Measurements from ENCODE around the gene A3GALT2. TPM values are rescaled to one million over a fixed set of nuclear protein-coding genes. Genes with fewer than 3 reads are reported as not detected.

Gene A3GALT2
- total and polyA plus RNA-seq, 9 of the 15 experiments (the other 6 are each of a cell fraction or from before 2014, with no cell fraction given): not detected

DNA sequence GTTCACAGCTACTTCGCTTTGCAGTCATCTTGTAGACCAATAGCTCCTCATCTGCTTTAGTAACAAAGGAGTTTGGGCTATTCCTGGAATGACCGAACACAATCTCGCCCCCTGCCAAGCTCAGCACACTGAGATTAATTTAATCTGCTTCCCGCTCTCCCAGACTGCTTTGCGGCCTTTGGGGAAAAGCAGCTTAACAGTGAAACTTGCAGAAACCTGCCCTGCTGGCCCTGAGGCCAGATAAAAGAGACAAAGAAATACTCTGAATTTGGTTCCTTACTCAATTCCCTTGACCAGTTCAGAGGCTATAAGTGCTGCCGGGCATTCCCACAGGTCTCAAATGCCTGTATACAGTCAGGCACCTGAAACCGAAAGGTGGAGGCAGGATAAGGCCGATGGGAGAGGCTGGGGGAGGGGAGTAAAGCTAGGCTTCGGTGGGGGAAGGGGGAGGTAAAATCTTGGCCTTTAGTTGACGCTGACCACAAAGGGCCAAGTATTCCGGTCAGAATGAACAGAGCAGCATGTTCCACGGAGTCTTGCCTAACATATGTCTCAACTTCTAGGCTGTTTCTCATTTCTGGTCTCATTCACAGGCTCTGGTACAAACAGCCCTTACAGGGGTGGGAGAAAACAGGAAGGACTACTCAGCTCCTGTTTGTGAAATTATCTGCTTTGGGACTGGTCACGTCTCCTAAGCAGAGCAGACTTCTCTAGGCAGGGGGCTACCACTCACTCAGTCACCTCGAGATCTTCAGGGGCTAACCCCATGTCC, 17.7 kb upstream of the A3GALT2 start (continued):
- no peak for TF ChIP-seq PYGO2 (tag; IDR thresholded peaks at IDR 0.05)
- TF ChIP-seq DPF2 (IDR thresholded peaks at IDR 0.05): 0 out of 2 replicates have a peak, but pooled peaks have one; percentile 22
- no peak for TF ChIP-seq ZBTB33 (CRISPR knock-in tag; IDR thresholded peaks at IDR 0.05)
- TF ChIP-seq SP2 (IDR thresholded peaks at IDR 0.05; ENCODE audit: extremely low read depth, low read depth, low read length, poor library complexity, severe bottlenecking): no peak
- TF ChIP-seq MTA1 (IDR thresholded peaks at IDR 0.05; ENCODE audit: borderline replicate concordance): no peak
- TF ChIP-seq SFPQ (IDR thresholded peaks at IDR 0.05; ENCODE audit: low read depth, low read length): no peak
- TF ChIP-seq FOXP4 (CRISPR knock-in tag; IDR thresholded peaks at IDR 0.05; ENCODE audit: borderline replicate concordance): no peak
- no peak for TF ChIP-seq CEBPG (CRISPR knock-in tag; IDR thresholded peaks at IDR 0.05)
- 0 out of 4 replicates have a peak, but pooled peaks of 1 of the 2 experiments have one; percentile 41 for TF ChIP-seq CEBPG (tag; conservative IDR thresholded peaks at IDR 0.05 in 1 of 2, IDR thresholded peaks at IDR 0.05 in 1 of 2)
- TF ChIP-seq CBFA2T3 (IDR thresholded peaks at IDR 0.05): no peak
